HG02885 (cell line): ENCODE measurements around the gene UBE2L5.

ENCODE experiments used
- ATAC-seq: cut with Tn5 transposase; IDR thresholded peaks from one replicate; pipeline ENCODE4 v1.9.1; 2021; ENCODE audit warnings: mild to moderate bottlenecking; ENCODE audit not compliant: unreplicated experiment, poor library complexity

The UBE2L5 gene

DNA sequence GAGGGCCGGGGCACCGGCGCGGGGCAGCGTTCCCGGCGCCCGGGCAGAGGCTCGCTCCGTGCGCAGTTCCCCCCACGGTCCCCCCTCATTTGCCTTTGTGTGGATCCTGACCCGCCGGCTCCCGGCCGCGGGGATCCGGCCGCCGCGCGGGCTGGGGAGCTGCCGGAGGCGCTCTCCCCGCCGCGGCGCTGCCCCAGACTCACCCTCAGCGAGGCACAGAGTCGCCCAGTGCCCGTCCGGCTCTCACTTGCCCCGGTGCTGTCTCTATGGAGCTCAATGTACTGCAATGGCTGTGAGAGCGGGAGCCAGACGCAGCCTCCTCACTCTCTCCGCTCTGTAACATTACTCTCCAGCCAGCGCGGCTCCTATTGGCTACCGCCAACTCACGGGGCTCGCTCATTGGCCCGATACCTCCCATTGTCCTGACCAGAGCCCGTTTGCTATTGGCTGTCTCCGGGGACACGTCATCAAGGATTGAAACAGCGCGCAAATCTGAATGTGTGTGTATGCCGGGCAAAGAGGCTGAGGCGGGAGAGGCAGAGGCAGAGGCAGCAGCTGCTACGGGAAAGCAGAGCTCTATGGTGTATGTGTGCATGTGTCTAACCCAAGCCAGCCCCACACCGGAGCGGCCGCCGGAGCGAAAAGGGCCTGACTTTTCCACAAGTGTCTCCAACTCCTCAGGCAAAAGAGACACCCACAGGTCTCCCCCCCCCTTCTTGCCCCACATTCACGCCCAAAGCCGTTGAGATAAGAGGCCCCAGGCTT lies 43.5 kb downstream of the UBE2L5 start, which contains the start of gene HMGB1:
Gene HMGB1, minus strand, starts transcription at position 344 of the 765 bp plus-strand sequence. CDS start 2,256 bp downstream, outside the sequence.
- peak; percentile 85 for ATAC-seq

DNA sequence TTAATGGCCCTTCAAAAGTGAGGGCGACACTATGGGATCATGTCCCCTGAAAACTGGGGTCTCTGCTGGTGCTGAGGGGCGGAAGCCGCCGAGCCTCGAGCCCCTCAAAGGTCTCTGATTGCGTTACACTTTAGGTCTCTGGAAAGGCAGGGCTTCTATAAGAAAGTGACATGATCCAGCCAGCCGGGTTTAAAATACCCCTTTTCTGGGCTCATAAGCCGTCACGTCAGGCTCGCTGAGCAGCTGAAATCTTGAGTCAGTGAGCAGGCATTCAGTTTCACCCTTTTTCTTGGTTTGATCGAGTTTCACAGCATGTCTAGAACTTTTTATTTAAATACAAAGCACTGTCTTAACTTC lies 44.0 kb downstream of the UBE2L5 start:
- ATAC-seq, result no peak

DNA sequence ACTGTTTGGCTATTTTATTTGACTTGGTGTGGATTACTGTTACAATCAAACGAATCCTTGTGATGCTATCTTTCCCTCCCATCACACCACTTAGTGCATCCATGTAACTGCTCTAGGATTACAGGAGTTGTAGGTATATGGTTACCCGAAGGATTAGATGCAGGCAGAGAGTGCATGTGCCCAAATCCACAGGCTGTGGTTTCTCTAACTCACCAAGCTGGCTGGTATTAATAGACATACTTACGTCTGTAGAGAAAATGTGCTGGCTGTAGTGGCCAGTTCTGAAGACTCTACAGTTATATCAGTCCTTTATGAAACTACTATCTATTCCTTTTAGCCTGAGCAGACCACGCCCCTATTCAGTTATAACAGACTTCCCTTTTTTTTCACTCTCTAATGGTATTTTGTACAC lies 44.6 kb downstream of the UBE2L5 start:
- no peak for ATAC-seq

DNA sequence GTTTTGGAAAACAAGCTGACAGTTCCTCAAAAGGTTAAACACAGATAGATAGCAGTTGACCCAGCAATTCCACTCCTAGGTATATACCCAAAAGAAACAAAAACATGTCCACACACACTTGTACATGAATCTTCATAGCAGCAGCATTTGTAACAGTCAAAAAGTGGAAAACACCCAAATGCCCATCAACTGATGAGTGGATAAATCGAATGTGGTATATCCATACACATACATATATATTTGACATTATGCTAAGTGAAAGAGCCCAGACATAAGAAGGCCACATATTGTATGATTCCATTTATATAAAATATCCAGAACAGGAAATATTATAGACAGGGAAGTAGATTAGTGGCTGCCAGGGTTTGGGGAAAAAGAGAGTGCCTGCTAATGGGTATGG lies 51.4 kb downstream of the UBE2L5 start:
- no peak for ATAC-seq

GRCh38 chr13:30477346-30478195 lies 55.3 kb downstream of the UBE2L5 start:
- ATAC-seq, result peak; percentile 97
